Mesendoderm (in vitro differentiated cells): ENCODE measurements around the gene DUS4L. TPM values are rescaled to one million over a fixed set of nuclear protein-coding genes. Genes with fewer than 3 reads are reported as not detected.

Source experiments
- DNase-seq: peaks from one replicate; pipeline ENCODE4 v3.0.0; 2013
- H2AK5ac ChIP-seq: 2 replicates; pipeline ENCODE4 v1.6.1; 2013; ENCODE audit warnings: low read length, inconsistent platforms
- H2BK120ac ChIP-seq: 2 replicates; pipeline ENCODE4 v1.6.1; 2013; ENCODE audit warnings: low read depth, mild to moderate bottlenecking, low read length, moderate library complexity, mixed read lengths
- H2BK15ac ChIP-seq: replicated peaks from 2 replicates; pipeline ENCODE4 v1.6.1; 2013; ENCODE audit warnings: low read depth, mild to moderate bottlenecking, moderate library complexity
- H2BK5ac ChIP-seq: 2 replicates; pipeline ENCODE4 v1.6.1; 2013; ENCODE audit warnings: low read length, inconsistent platforms
- H3K18ac ChIP-seq: 2 replicates; pipeline ENCODE4 v1.6.1; 2013; ENCODE audit warnings: mild to moderate bottlenecking, low read length, mixed read lengths
- H3K23ac ChIP-seq: one replicate; pipeline ENCODE4 v1.6.1; 2013; ENCODE audit warnings: low read length
- H3K27ac ChIP-seq: 2 replicates; pipeline ENCODE4 v1.5.1; 2013; ENCODE audit warnings: low read depth, mild to moderate bottlenecking, inconsistent platforms, low read length, moderate library complexity
- H3K27me3 ChIP-seq: 2 replicates; pipeline ENCODE4 v1.6.1; 2013; ENCODE audit warnings: low read length, control low read depth, mild to moderate bottlenecking, inconsistent platforms; ENCODE audit not compliant: insufficient read depth, poor library complexity
- H3K36me3 ChIP-seq: 2 replicates; pipeline ENCODE4 v1.6.1; 2013; ENCODE audit warnings: low read length, inconsistent platforms; ENCODE audit not compliant: control insufficient read depth, insufficient read depth
- H3K4ac ChIP-seq: one replicate; pipeline ENCODE4 v1.6.1; 2013; ENCODE audit warnings: low read depth, mild to moderate bottlenecking, low read length, moderate library complexity
- H3K4me1 ChIP-seq: 2 replicates; pipeline ENCODE4 v1.6.1; 2013; ENCODE audit warnings: low read depth, low read length, inconsistent platforms; ENCODE audit not compliant: control insufficient read depth
- H3K4me2 ChIP-seq: 2 replicates; pipeline ENCODE4 v1.6.1; 2013; ENCODE audit warnings: low read length
- H3K4me3 ChIP-seq: 2 replicates; pipeline ENCODE4 v1.5.1; 2013; ENCODE audit warnings: mild to moderate bottlenecking, low read length
- H3K56ac ChIP-seq: one replicate; pipeline ENCODE4 v1.6.1; 2013; ENCODE audit warnings: low read length
- H3K79me1 ChIP-seq: 2 replicates; pipeline ENCODE4 v1.6.1; 2013; ENCODE audit warnings: low read length, inconsistent platforms
- H3K79me2 ChIP-seq: 2 replicates; pipeline ENCODE4 v1.6.1; 2013; ENCODE audit warnings: mild to moderate bottlenecking, low read length; ENCODE audit not compliant: control insufficient read depth, insufficient read depth
- H3K9ac ChIP-seq: 2 replicates; pipeline ENCODE4 v1.6.1; 2013; ENCODE audit warnings: low read length, inconsistent platforms
- H4K5ac ChIP-seq: one replicate; pipeline ENCODE4 v1.6.1; 2013; ENCODE audit warnings: low read length
- H4K8ac ChIP-seq: one replicate; pipeline ENCODE4 v1.6.1; 2013; ENCODE audit warnings: low read depth, mild to moderate bottlenecking, control low read depth, low read length, moderate library complexity
- WGBS: extraction: QIAGEN DNeasy Blood & Tissue Kit; methylation state at CpG from one replicate; pipeline ENCODE4 v1.1.7; 2013; ENCODE audit warnings: low lambda C conversion rate, missing lambda C conversion rate; ENCODE audit not compliant: insufficient coverage; ENCODE audit errors: extremely low coverage; 5-methylcytosine and 5-hydroxymethylcytosine counted together
- small RNA-seq: library from polyadenylated mRNA; stranded (forward); fragments of <200 nt; extraction: miRNeasy Mini kit (QIAGEN cat#:217004); gene quantifications from one replicate; pipeline ENCODE3, GENCODE V24; 2013; ENCODE audit not compliant: insufficient read depth

The DUS4L gene

GRCh38 chr7:107622894-107623293 is 59.1 kb downstream of the DUS4L start:
- no peak overlapping the region for H3K56ac ChIP-seq
- no peaks in the 10 kb centered on the region for H3K4me1 ChIP-seq
- no peaks in the 10 kb centered on the region for H3K79me2 ChIP-seq
- no peaks in the 10 kb centered on the region for H3K79me1 ChIP-seq
- no CpG with 5 or more reads among the region's 2 CpGs for WGBS
- H3K27me3 ChIP-seq: no peaks in the 10 kb centered on the region
- H2BK120ac ChIP-seq: no peak overlapping the region
- H3K23ac ChIP-seq: no peak overlapping the region
- no peak overlapping the region for H3K9ac ChIP-seq
- no peak for DNase-seq
- H3K4me3 ChIP-seq: no peak overlapping the region
- H2AK5ac ChIP-seq: no peak overlapping the region
- H2BK15ac ChIP-seq: no peak overlapping the region
- H4K8ac ChIP-seq: no peak overlapping the region
- no peak overlapping the region for H3K4me2 ChIP-seq
- no peak overlapping the region for H4K5ac ChIP-seq
- H3K36me3 ChIP-seq: no peaks in the 10 kb centered on the region
- H3K18ac ChIP-seq: no peak overlapping the region
- H3K4ac ChIP-seq: no peak overlapping the region
- no peak overlapping the region for H3K27ac ChIP-seq
- H2BK5ac ChIP-seq: no peak overlapping the region

DNA sequence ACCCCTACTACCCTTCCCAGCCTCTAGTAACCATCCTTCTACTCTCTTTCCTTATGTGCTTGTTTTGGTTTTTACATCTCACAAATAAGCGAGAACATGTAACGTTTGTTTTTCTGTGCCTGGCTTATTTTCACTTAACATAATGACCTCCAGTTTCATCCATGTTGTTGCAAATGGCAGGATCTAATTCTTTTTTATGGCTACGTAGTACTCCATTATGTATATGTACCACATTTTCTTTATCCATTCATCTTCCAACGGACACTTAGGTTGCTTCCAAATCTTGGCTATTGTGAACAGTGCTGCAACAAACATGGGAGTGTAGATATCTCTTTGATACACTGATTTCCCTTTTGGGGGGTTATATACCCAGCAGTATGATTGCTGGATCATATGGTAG is 63.2 kb downstream of the DUS4L start:
- H3K4me2 ChIP-seq: no peak overlapping the region

More for the DNA sequence above, 63.2 kb downstream of the DUS4L start:
- Histone ChIP-seq H3K18ac (no peak overlapping the region), H3K56ac (no peak overlapping the region), H3K27ac (no peak overlapping the region), H4K8ac (no peak overlapping the region), H2AK5ac (no peak overlapping the region), H3K4ac (no peak overlapping the region), H3K4me1 (no peaks in the 10 kb centered on the region), H3K36me3 (no peaks in the 10 kb centered on the region), H3K79me2 (no peaks in the 10 kb centered on the region), H3K27me3 (no peaks in the 10 kb centered on the region), H2BK120ac (no peak overlapping the region), H3K4me3 (no peak overlapping the region), H2BK15ac (no peak overlapping the region), H4K5ac (no peak overlapping the region), H3K9ac (no peak overlapping the region), H3K23ac (no peak overlapping the region), H3K79me1 (no peaks in the 10 kb centered on the region), H2BK5ac (no peak overlapping the region)
- DNase-seq: no peak
- no CpG with 5 or more reads among the region's 4 CpGs for WGBS

Small RNA genes within 50 kb of the gene (small RNA-seq; reads per million reads assigned to genes)
- gene RF01233: not detected
